Neural cell (in vitro differentiated cells): ENCODE data around the gene EIF3I. TPM values are rescaled to one million over a fixed set of nuclear protein-coding genes. Genes with fewer than 3 reads are reported as not detected.

Source experiments
- H2AFZ ChIP-seq: fragments of 200-600, 300-800 bp; sonication (generic), shearing (Covaris generic); 2 replicates; pipeline ENCODE4 v1.6.0; 2014; ENCODE audit warnings: low read depth, mild to moderate bottlenecking, antibody characterized with exemption, low read length, moderate library complexity
- H3F3A ChIP-seq: fragments of 200-600 bp; shearing (Covaris generic); 2 replicates; pipeline ENCODE4 v1.6.1; 2016; ENCODE audit warnings: mild to moderate bottlenecking, moderate library complexity, mixed read lengths, antibody characterized with exemption, low read length; ENCODE audit not compliant: insufficient read depth, poor library complexity, severe bottlenecking
- H3K27ac ChIP-seq: fragments of 200-600, 300-800 bp; sonication (generic), shearing (Covaris generic); 2 replicates; pipeline ENCODE4 v1.5.1; 2014; ENCODE audit warnings: mild to moderate bottlenecking, low read length, moderate library complexity
- H3K27me3 ChIP-seq: fragments of 300-800, 200-600 bp; sonication (generic), shearing (Covaris generic); 2 replicates; pipeline ENCODE4 v1.6.0; 2014; ENCODE audit warnings: mild to moderate bottlenecking, low read depth, low read length, moderate library complexity; ENCODE audit not compliant: insufficient read depth
- H3K36me3 ChIP-seq: fragments of 300-800, 200-600 bp; sonication (generic), shearing (Covaris generic); 2 replicates; pipeline ENCODE4 v1.5.1; 2014; ENCODE audit warnings: mild to moderate bottlenecking, antibody characterized with exemption, low read length, moderate library complexity; ENCODE audit not compliant: insufficient read depth
- H3K4me2 ChIP-seq: fragments of 300-800, 200-600 bp; sonication (generic), shearing (Covaris generic); 2 replicates; pipeline ENCODE4 v1.6.0; 2014; ENCODE audit warnings: mild to moderate bottlenecking, low read length
- H3K4me3 ChIP-seq: fragments of 300-800, 200-600 bp; sonication (generic), shearing (Covaris generic); 2 replicates; pipeline ENCODE4 v1.5.1; 2014; ENCODE audit warnings: mild to moderate bottlenecking, low read length, moderate library complexity
- H3K79me2 ChIP-seq: fragments of 200-600 bp; shearing (Covaris generic); replicated peaks from 2 replicates; pipeline ENCODE4 v1.6.0; 2014; ENCODE audit warnings: mild to moderate bottlenecking, low read length, moderate library complexity; ENCODE audit not compliant: insufficient read depth
- H3K9ac ChIP-seq: fragments of 300-800, 200-600 bp; sonication (generic), shearing (Covaris generic); 2 replicates; pipeline ENCODE4 v1.6.1; 2016; ENCODE audit warnings: mild to moderate bottlenecking, low read length, mixed read lengths
- H3K9me2 ChIP-seq: fragments of 200-600 bp; shearing (Covaris generic); 2 replicates; pipeline ENCODE4 v1.6.1; 2016; ENCODE audit warnings: mild to moderate bottlenecking, low read length, mixed read lengths; ENCODE audit not compliant: insufficient read depth
- H3K9me3 ChIP-seq: fragments of 200-600, 300-800 bp; sonication (generic), shearing (Covaris generic); 2 replicates; pipeline ENCODE4 v1.6.1; 2016; ENCODE audit warnings: mild to moderate bottlenecking, mixed run types, low read length, moderate library complexity, mixed read lengths
- H4K20me1 ChIP-seq: fragments of 200-600 bp; shearing (Covaris generic); 2 replicates; pipeline ENCODE4 v1.6.1; 2016; ENCODE audit warnings: mild to moderate bottlenecking, mixed run types; ENCODE audit not compliant: insufficient read depth
- CTCF ChIP-seq: fragments of 450-650 bp; IDR thresholded peaks from 2 replicates; pipeline ENCODE4 v1.5.1; 2014; ENCODE audit warnings: antibody characterized with exemption, mild to moderate bottlenecking, moderate library complexity; ENCODE audit not compliant: poor library complexity, severe bottlenecking
- EP300 ChIP-seq: fragments of 450-650 bp; conservative IDR thresholded peaks from 2 replicates; pipeline ENCODE4 v1.6.1; 2014; ENCODE audit warnings: antibody characterized with exemption, mild to moderate bottlenecking, moderate library complexity; ENCODE audit not compliant: poor library complexity, severe bottlenecking
- EZH2 ChIP-seq: fragments of 200-600, 300-800 bp; shearing (Covaris generic), sonication (generic); IDR thresholded peaks from 2 replicates; pipeline ENCODE4 v1.6.1; 2014; ENCODE audit warnings: antibody characterized with exemption, low read length, borderline replicate concordance, mild to moderate bottlenecking; ENCODE audit not compliant: insufficient read depth, poor library complexity, severe bottlenecking
- MXI1 ChIP-seq: fragments of 450-650 bp; conservative IDR thresholded peaks from 2 replicates; pipeline ENCODE4 v1.6.1; 2014; ENCODE audit warnings: antibody characterized with exemption, mild to moderate bottlenecking; ENCODE audit not compliant: poor library complexity, severe bottlenecking
- POLR2AphosphoS5 ChIP-seq: IDR thresholded peaks from 2 replicates; pipeline ENCODE4 v1.6.1; 2012
- RAD21 ChIP-seq: fragments of 450-650 bp; conservative IDR thresholded peaks from 2 replicates; pipeline ENCODE4 v1.6.1; 2014; ENCODE audit warnings: antibody characterized with exemption, mild to moderate bottlenecking, moderate library complexity
- REST ChIP-seq: IDR thresholded peaks from 2 replicates; pipeline ENCODE4 v1.6.1; 2012; ENCODE audit warnings: borderline replicate concordance
- SMC3 ChIP-seq: fragments of 450-650 bp; conservative IDR thresholded peaks from 2 replicates; pipeline ENCODE4 v1.6.1; 2014; ENCODE audit warnings: antibody characterized with exemption, mild to moderate bottlenecking, moderate library complexity; ENCODE audit not compliant: poor library complexity
- TAF1 ChIP-seq: IDR thresholded peaks from 2 replicates; pipeline ENCODE4 v1.6.1; 2012; ENCODE audit warnings: low read depth
- polyA minus RNA-seq: library from RNA; depleted of rRNA, polyadenylated mRNA; stranded (reverse); fragments of >200 nt; gene quantifications from 2 replicates; pipeline ENCODE4 v1.2.3, GENCODE V29; 2014
- polyA plus RNA-seq: library from polyadenylated mRNA; depleted of rRNA; stranded (reverse); fragments of >200 nt; gene quantifications from 2 replicates; pipeline ENCODE4 v1.2.3, GENCODE V29; 2014

EIF3I gene
- polyA plus RNA-seq (158 and 174 TPM in 2 replicates), polyA minus RNA-seq (102 and 103 TPM in 2 replicates)

GRCh38 chr1:32221980-32222755 is at the start of gene EIF3I, which contains the start of gene TMEM234:
Gene EIF3I (plus strand): TSS chr1:32222407. CDS start chr1:32222442, 35 bp downstream.
Gene TMEM234 (minus strand): TSS chr1:32222353. CDS start chr1:32222322, 31 bp downstream.
- Histone ChIP-seq H3K9ac (peak within 1 kb of the TSS; percentile 89), H2AFZ (peak within 1 kb of the TSS; percentile 75), H4K20me1 (no peaks in the 10 kb centered on the region), H3K79me2 (peaks cover 22% of the 10 kb centered on the region), H3F3A (no peaks in the 10 kb centered on the region), H3K27ac (peak within 1 kb of the TSS; percentile 89), H3K9me3 (no peaks in the 10 kb centered on the region), H3K4me2 (peak within 1 kb of the TSS; percentile 93), H3K9me2 (no peaks in the 10 kb centered on the region), H3K27me3 (no peaks in the 10 kb centered on the region), H3K4me3 (peak within 1 kb of the TSS; percentile 80), H3K36me3 (no peaks in the 10 kb centered on the region)
- no peak for TF ChIP-seq EZH2
- TF ChIP-seq SMC3 = peak; percentile 17
- no peak for TF ChIP-seq CTCF
- peak; percentile 90 for TF ChIP-seq MXI1
- no peak for TF ChIP-seq EP300
- TF ChIP-seq POLR2AphosphoS5 = peak; percentile 94
- no peak for TF ChIP-seq TAF1
- no peak for TF ChIP-seq RAD21
- TF ChIP-seq REST = peak; percentile 25

GRCh38 chr1:32172621-32173245 is 49.5 kb upstream of the EIF3I start:
- Histone ChIP-seq H2AFZ (no peak overlapping the region), H3K27ac (no peak overlapping the region), H3K27me3 (no peaks in the 10 kb centered on the region), H3K4me2 (no peak overlapping the region), H3K9ac (no peak overlapping the region), H3K79me2 (no peaks in the 10 kb centered on the region), H3K36me3 (peaks cover 6% of the 10 kb centered on the region), H3K4me3 (no peak overlapping the region), H3F3A (no peaks in the 10 kb centered on the region), H3K9me3 (no peaks in the 10 kb centered on the region), H3K9me2 (no peaks in the 10 kb centered on the region), H4K20me1 (no peaks in the 10 kb centered on the region)
- TF ChIP-seq EP300 (no peak), MXI1 (no peak), POLR2AphosphoS5 (no peak), TAF1 (no peak), REST (no peak), CTCF (no peak), EZH2 (no peak), RAD21 (no peak), SMC3 (no peak)
